ENCODE data around the gene BEND4. TPM values are rescaled to one million over a fixed set of nuclear protein-coding genes. Genes with fewer than 3 reads are reported as not detected.

The BEND4 gene
- total and polyA plus RNA-seq, 7 donors: 0.16 to 1.2 (median 0.51) TPM; not detected in 3

DNA sequence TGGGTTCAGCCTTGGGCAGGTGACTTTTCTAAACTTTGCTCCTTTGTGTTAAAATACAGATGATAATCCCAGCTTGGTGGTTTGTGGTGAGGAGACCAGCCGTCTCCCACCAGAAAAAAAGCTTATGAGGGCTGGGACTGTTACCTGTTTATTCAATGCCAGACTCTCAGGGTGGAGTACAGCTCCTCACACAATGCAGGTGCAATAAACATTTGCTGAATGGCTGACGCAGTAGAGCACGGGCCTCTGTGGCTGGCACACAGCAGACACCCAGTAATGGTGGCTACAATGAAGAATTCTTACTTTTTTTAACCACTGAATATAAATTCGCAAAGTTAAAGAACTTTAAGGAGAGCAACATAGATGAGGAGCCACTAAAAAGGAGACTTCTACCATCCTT is 30.2 kb downstream of the BEND4 start:
- H3K27me3 ChIP-seq: no peaks in the 10 kb centered on the region
- no peak for DNase-seq
- no peak overlapping the region for H3K27ac ChIP-seq
- H3K4me1 ChIP-seq: no peaks in the 10 kb centered on the region
- no peak overlapping the region for H3K4me3 ChIP-seq
- no peaks in the 10 kb centered on the region for H3K36me3 ChIP-seq
- WGBS, 2 donors: 35 to 77% methylated on average over 4 of the region's 4 CpGs
- TF ChIP-seq, protein P1, sequence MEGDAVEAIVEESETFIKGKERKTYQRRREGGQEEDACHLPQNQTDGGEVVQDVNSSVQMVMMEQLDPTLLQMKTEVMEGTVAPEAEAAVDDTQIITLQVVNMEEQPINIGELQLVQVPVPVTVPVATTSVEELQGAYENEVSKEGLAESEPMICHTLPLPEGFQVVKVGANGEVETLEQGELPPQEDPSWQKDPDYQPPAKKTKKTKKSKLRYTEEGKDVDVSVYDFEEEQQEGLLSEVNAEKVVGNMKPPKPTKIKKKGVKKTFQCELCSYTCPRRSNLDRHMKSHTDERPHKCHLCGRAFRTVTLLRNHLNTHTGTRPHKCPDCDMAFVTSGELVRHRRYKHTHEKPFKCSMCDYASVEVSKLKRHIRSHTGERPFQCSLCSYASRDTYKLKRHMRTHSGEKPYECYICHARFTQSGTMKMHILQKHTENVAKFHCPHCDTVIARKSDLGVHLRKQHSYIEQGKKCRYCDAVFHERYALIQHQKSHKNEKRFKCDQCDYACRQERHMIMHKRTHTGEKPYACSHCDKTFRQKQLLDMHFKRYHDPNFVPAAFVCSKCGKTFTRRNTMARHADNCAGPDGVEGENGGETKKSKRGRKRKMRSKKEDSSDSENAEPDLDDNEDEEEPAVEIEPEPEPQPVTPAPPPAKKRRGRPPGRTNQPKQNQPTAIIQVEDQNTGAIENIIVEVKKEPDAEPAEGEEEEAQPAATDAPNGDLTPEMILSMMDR (IDR thresholded peaks at IDR 0.05): no peak
- H3K9me3 ChIP-seq: no peaks in the 10 kb centered on the region
- intact Hi-C loops (cut with DNase I): no loop called here

DNA sequence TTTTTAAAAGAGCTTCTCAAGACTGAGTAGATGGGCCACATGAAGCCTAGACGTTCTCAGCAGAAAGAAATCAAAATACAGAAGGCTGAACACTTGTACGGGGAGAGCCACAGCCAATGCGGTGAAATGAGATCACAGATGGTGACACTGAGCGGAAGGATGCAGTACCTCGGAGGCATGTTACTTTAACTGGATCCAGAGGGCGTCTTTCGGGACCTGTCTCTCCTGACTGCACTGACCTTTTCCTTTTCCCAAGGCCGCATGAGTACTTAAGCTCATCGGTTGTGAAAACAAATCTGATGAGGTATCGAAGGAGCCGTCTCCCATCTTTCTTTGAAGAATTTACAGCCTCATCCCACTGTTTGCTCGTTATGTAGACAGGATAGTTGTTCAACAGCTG is 32.6 kb downstream of the BEND4 start:
- H3K27ac ChIP-seq: no peak overlapping the region
- no peaks in the 10 kb centered on the region for H3K36me3 ChIP-seq
- TF ChIP-seq, protein P1 (IDR thresholded peaks at IDR 0.05): no peak
- no peak for TF ChIP-seq POLR2A (IDR thresholded peaks at IDR 0.05)
- TF ChIP-seq EP300 (IDR thresholded peaks at IDR 0.05): no peak
- no peak for TF ChIP-seq POLR2AphosphoS5 (IDR thresholded peaks at IDR 0.05)
- no peak for DNase-seq
- 44 to 76% methylated on average over 12 of the region's 12 CpGs for WGBS, 2 donors
- H3K9me3 ChIP-seq: no peaks in the 10 kb centered on the region
- H3K4me3 ChIP-seq: no peak overlapping the region
- no peaks in the 10 kb centered on the region for H3K4me1 ChIP-seq
- no peaks in the 10 kb centered on the region for H3K27me3 ChIP-seq
- intact Hi-C loops (cut with DNase I): no loop called here

DNA sequence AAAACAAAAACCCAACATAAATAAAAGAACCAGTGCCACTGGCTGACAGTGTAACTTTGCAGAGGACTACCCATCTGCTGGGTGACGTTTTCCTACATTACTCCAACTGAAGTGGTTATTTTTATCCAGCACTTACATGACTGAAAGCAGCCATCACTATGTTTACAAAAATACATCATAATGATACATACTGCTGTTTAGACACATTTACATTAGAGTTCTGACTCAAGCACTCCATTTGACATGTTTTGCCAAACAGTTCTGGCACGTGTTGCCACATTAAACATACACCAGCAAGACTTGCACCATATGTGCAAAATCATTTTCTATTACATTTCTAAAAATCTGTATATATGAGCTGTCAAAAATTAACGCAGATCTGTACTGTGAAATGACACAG is 39.6 kb downstream of the BEND4 start:
- no peaks in the 10 kb centered on the region for H3K4me1 ChIP-seq
- H3K36me3 ChIP-seq: no peaks in the 10 kb centered on the region
- no peak overlapping the region for H3K27ac ChIP-seq
- intact Hi-C loops (cut with DNase I): no loop called here
- no peak for TF ChIP-seq EP300 (IDR thresholded peaks at IDR 0.05)
- WGBS, 2 donors: 65 to 67% methylated on average over 3 of the region's 3 CpGs
- H3K9me3 ChIP-seq: no peaks in the 10 kb centered on the region
- H3K27me3 ChIP-seq: no peaks in the 10 kb centered on the region
- no peak for DNase-seq
- H3K4me3 ChIP-seq: no peak overlapping the region

DNA sequence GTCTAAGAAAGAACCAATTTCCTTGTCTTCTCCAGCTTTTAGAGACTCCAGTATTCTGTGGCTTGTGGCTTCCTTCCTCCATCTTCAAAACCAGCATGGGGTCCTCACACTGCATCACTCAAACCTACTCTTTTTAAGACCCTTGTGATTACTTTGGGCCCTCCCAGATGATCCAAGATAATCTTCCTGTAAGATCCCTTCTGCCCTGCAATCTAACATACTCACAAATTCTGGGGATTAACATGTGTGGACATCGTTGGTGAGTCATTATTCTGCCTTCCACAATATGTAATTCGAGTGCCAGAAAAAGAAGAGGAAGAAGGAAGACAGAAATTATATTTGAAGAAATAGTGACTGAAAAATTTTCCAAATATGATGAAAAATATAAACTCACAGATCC is 47.9 kb downstream of the BEND4 start:
- TF ChIP-seq POLR2AphosphoS5 (IDR thresholded peaks at IDR 0.05) (no peak), POLR2A (IDR thresholded peaks at IDR 0.05) (no peak), EP300 (IDR thresholded peaks at IDR 0.05) (no peak)
- TF ChIP-seq, protein P1 (IDR thresholded peaks at IDR 0.05): no peak
- DNase-seq: no peak
- H3K4me3 ChIP-seq: no peak overlapping the region
- no peaks in the 10 kb centered on the region for H3K36me3 ChIP-seq
- no peaks in the 10 kb centered on the region for H3K4me1 ChIP-seq
- H3K27ac ChIP-seq: no peak overlapping the region
- WGBS, 2 donors: 51 to 54% methylated on average over 2 of the region's 2 CpGs
- no peaks in the 10 kb centered on the region for H3K27me3 ChIP-seq
- intact Hi-C loops (cut with DNase I): no loop called here
- no peaks in the 10 kb centered on the region for H3K9me3 ChIP-seq

DNA sequence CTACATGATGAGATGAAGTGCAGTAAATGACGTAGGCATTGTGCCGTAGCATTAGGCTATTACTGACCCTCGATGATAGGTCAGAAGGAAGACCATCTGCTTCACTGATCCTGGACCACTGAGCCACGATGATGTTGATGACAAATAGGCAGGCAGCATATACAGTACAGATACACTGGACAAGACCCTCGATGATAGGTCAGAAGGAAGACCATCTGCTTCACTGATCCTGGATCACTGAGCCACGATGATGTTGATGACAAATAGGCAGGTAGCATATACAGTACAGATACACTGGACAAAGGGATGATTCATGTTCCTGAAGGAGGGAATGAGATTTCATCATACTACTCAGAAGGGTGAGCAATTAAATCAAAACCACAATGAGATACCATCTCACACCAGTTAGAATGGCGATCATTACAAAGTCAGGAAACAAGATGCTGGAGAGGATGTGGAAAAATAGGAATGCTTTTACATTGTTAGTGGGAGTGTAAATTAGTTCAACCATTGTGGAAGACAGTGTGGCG is 50.9 kb downstream of the BEND4 start:
- intact Hi-C loops (cut with DNase I): no loop called here
- Histone ChIP-seq H3K36me3 (no peaks in the 10 kb centered on the region), H3K27me3 (no peaks in the 10 kb centered on the region), H3K9me3 (no peaks in the 10 kb centered on the region), H3K27ac (no peak overlapping the region), H3K4me1 (no peaks in the 10 kb centered on the region), H3K4me3 (no peak overlapping the region)
- DNase-seq: no peak
- WGBS, 2 donors: 93 to 94% methylated on average over 8 of the region's 8 CpGs
- TF ChIP-seq EP300 (IDR thresholded peaks at IDR 0.05) (no peak), POLR2AphosphoS5 (IDR thresholded peaks at IDR 0.05) (no peak), POLR2A (IDR thresholded peaks at IDR 0.05) (no peak)
- TF ChIP-seq, protein P1 (IDR thresholded peaks at IDR 0.05): no peak
